ENCODE measurements around the gene PLCXD3. TPM values are rescaled to one million over a fixed set of nuclear protein-coding genes. Genes with fewer than 3 reads are reported as not detected.

The PLCXD3 gene
- total RNA-seq, 1 donor from 2014 or later: 7.2 TPM

DNA sequence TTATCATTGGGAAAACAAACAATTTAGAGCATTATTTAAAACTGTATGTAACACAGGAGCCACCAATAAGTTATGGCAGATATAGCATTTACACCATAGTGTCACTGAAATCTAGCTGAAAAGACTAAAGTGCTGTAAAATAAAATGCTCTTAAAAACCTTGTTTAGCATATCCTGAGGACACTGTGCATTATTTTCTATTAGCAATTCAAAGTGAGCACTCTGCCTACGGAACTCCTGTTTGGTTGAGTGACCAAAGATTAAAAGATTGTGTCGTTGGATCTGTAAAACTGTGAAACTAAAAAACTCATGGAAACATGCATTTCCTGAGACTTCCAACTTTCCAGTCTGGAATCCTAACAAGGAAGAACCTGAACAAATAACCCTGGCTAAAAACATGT, 201.1 kb downstream of the PLCXD3 start:
- H3K36me3 ChIP-seq: no peaks in the 10 kb centered on the region
- no peak for TF ChIP-seq CTCF (IDR thresholded peaks at IDR 0.05)
- no peak overlapping the region for H3K27ac ChIP-seq
- no peaks in the 10 kb centered on the region for H3K4me1 ChIP-seq
- intact Hi-C loops (cut with DNase I): no loop called here
- no peaks in the 10 kb centered on the region for H3K9me3 ChIP-seq
- DNase-seq (ENCODE audit: low spot score in 2 of 2): no peak
- no peak overlapping the region for H3K4me3 ChIP-seq
- no peaks in the 10 kb centered on the region for H3K27me3 ChIP-seq

GRCh38 chr5:41306005-41306404, 204.4 kb downstream of the PLCXD3 start:
- H3K27ac ChIP-seq: no peak overlapping the region
- H3K4me3 ChIP-seq: no peak overlapping the region
- H3K36me3 ChIP-seq: no peaks in the 10 kb centered on the region
- no peak for TF ChIP-seq CTCF (IDR thresholded peaks at IDR 0.05)
- intact Hi-C loops (cut with DNase I): no loop called here
- H3K9me3 ChIP-seq: no peaks in the 10 kb centered on the region
- DNase-seq (ENCODE audit: low spot score in 2 of 2): no peak
- no peaks in the 10 kb centered on the region for H3K27me3 ChIP-seq
- H3K4me1 ChIP-seq: no peaks in the 10 kb centered on the region

DNA sequence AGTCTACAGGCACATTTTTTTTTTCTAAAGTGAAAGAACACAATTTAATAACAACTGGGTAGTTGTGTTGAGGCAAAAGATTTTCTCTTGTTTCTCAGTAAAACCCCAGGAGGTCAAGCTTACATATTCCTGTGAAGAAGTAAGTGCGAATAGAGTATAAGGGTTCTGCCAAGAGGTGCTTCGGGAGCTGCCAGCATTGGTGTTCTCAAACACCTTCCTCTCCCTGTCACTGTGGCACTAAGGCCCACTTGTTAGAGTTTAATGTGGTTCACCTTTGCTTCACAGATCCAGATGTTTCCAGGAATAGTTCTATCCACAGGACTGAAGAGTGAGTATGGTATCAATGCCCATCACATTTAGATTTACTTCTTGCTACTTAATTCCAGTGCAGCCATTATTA, 205.3 kb downstream of the PLCXD3 start:
- intact Hi-C loops (cut with DNase I): no loop called here
- Histone ChIP-seq H3K4me3 (no peak overlapping the region), H3K4me1 (no peaks in the 10 kb centered on the region), H3K36me3 (no peaks in the 10 kb centered on the region), H3K27me3 (no peaks in the 10 kb centered on the region), H3K27ac (no peak overlapping the region), H3K9me3 (no peaks in the 10 kb centered on the region)
- TF ChIP-seq CTCF (IDR thresholded peaks at IDR 0.05): no peak
- DNase-seq (ENCODE audit: low spot score in 2 of 2): no peak

DNA sequence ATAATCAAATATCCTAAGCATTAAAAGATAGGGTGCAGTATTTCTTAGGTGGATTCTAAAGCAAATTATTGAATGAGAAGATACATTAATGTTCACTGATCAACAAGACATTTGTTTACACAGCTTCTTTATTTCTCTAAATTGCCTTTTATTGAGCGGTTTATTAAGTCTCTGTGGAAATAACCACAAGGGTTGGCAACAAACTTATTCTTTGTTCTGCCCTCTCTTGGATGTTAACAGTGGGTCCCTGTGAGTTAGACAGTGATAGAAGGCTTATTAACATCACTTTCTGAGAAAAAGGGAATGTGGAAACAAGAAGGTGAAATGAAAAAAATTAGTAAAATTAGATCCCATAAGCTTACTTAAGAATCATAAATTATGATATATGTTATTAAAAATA, 214.3 kb downstream of the PLCXD3 start:
- Histone ChIP-seq H3K9me3 (no peaks in the 10 kb centered on the region), H3K4me3 (no peak overlapping the region), H3K27me3 (no peaks in the 10 kb centered on the region), H3K4me1 (no peaks in the 10 kb centered on the region), H3K36me3 (no peaks in the 10 kb centered on the region), H3K27ac (no peak overlapping the region)
- intact Hi-C loops (cut with DNase I): no loop called here
- no peak for TF ChIP-seq CTCF (IDR thresholded peaks at IDR 0.05)
- DNase-seq (ENCODE audit: low spot score in 2 of 2): no peak

DNA sequence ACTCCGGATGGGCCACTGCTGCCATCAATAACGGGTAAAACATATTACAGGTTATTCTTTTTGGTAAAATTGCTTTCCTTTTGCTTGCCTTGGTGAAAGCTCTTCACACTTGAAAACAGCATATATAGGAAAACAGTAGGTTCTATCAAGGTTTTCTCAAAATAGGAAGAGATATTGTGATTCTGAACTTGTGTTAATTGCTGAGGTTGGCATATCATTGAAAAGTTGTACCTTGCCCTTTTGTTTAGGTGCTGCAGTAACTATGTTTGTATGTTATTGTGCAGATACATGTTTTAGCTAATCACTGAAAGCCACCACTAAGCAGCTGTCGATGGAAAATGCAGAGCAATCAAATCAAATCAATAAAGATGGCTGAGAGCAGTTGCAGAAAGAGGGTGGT, 219.1 kb downstream of the PLCXD3 start:
- Histone ChIP-seq H3K4me3 (no peak overlapping the region), H3K9me3 (no peaks in the 10 kb centered on the region), H3K27ac (no peak overlapping the region), H3K4me1 (no peaks in the 10 kb centered on the region), H3K27me3 (no peaks in the 10 kb centered on the region), H3K36me3 (no peaks in the 10 kb centered on the region)
- no peak for TF ChIP-seq CTCF (IDR thresholded peaks at IDR 0.05)
- DNase-seq (ENCODE audit: low spot score in 2 of 2): no peak
- intact Hi-C loops (cut with DNase I): no loop called here

DNA sequence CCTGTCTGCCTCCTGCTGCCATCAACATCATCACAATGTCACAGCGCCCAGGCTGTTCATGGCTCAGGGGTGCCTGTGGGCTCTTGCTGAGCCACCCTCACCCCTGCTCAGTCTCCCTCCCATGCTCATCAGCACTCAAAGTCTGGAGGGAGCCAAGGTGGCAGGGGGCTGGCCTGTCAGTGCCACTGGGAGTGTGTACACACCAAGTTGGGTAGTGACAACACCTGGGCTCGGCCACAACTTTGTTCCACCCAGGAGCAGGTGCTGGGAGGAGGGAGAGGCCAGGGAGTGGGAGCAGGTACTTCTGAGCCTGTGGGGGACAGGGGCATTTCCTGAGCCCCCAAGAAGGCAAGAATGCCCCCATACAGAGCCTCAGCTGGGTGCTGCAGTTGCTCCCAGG, 219.6 kb downstream of the PLCXD3 start:
- no peak overlapping the region for H3K27ac ChIP-seq
- TF ChIP-seq CTCF (IDR thresholded peaks at IDR 0.05): no peak
- no peaks in the 10 kb centered on the region for H3K36me3 ChIP-seq
- H3K27me3 ChIP-seq: no peaks in the 10 kb centered on the region
- no peak for DNase-seq (ENCODE audit: low spot score in 2 of 2)
- H3K4me3 ChIP-seq: no peak overlapping the region
- intact Hi-C loops (cut with DNase I): no loop called here
- no peaks in the 10 kb centered on the region for H3K9me3 ChIP-seq
- no peaks in the 10 kb centered on the region for H3K4me1 ChIP-seq

Data from ascending aorta (tissue), 2 donors.